Measurements from ENCODE around the gene RPS6KA5.
"Not testable (repeated sequence)": the region's sequence is repeated elsewhere in the genome, so short reads cannot be mapped to it uniquely, and the experiment has no call there.

Gene RPS6KA5

DNA sequence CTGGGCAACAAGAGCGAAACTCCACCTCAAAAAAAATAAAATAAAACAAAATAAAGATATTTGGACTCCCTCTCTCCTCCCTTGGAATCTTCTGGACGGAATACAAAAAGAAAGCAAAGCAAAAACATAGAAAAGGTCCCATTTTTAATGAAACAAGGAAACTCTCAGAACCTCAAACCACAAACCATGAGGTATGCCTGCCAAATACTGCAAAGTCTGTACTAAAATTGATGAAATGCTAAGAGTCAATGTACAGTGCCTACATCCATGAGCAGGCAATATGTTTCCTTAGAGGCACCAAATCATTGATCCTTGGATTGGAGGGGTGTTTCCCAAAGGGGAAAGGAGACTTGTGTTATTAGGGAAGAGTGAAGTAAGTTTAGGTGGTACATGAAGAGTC, 8.2 kb upstream of the RPS6KA5 start:
- DNase-seq (ENCODE audit: extremely low read depth in 1 of 2, low read depth in 1 of 2), result no peak

- no peak for DNase-seq (ENCODE audit: extremely low read depth in 1 of 2, low read depth in 1 of 2)
These were observed 6.7 kb upstream of the RPS6KA5 start for GRCh38 chr14:91067186-91067585.

- DNase-seq (ENCODE audit: extremely low read depth in 1 of 2, low read depth in 1 of 2), result no peak
These were observed 4.8 kb upstream of the RPS6KA5 start for GRCh38 chr14:91065266-91065665.

GRCh38 chr14:91063119-91063518, 2.7 kb upstream of the RPS6KA5 start:
- no peak for DNase-seq (ENCODE audit: extremely low read depth in 1 of 2, low read depth in 1 of 2)

DNA sequence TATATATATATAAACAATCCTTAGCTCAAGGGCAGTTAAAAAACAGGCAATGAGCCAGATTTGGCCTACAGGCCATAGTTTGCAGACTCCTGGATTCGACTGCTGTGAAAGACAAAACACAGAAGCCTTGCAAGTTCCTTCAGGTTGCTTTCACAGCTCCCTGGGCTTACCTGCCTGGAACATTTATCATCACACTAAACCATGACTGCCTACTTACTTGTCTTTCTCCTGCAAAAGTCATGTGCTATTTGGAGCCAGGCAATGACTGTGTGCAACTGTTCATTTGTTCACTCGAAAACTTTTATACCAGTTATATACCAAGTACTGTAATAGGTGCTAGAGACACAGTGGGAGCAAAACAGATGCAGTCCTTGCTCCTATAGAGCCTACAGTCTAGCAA, 2.2 kb upstream of the RPS6KA5 start:
- no peak for DNase-seq (ENCODE audit: extremely low read depth in 1 of 2, low read depth in 1 of 2)

GRCh38 chr14:91061056-91061887, 831 bp upstream of the RPS6KA5 start:
- DNase-seq (ENCODE audit: extremely low read depth in 1 of 2, low read depth in 1 of 2), result no peak

DNA sequence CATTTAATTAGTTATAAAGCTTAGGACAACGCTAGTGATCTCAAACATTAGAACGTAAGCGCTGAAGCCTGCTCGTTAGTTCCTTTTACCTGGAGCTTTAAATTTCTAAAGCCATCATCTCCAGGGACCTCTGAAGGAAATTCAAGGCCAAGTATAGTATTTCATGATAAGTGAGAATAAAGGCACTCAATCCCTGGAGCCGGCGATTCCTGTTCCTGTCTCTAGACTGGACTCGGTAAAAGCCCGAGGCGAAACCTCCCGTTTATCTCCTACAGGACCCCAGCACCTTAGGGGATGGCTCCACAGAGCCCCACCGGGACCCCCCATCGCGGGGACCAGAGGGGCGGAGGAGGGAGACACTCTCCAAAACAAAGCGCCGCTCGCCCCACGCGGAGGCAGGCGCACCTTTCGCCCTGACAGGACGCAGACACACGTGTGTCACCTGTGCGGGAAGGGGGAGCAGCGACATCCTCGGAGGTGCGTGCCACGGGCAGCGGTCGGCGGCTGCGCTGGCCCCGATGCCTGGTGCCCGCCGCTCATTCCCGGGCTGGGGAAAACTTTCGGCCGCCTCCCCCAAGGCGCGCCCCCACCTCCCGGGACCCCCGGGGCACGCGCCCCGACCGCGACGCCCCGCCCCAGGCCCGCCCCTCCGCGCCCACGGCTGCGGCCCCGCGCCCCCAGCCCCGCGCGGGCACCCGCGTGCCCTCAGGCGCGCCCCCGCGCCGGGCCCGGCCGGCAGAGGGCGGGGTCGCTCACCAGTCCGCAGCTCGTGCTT, 678 bp downstream of the RPS6KA5 start:
- DNase-seq (ENCODE audit: extremely low read depth in 1 of 2, low read depth in 1 of 2), result no peak

DNA sequence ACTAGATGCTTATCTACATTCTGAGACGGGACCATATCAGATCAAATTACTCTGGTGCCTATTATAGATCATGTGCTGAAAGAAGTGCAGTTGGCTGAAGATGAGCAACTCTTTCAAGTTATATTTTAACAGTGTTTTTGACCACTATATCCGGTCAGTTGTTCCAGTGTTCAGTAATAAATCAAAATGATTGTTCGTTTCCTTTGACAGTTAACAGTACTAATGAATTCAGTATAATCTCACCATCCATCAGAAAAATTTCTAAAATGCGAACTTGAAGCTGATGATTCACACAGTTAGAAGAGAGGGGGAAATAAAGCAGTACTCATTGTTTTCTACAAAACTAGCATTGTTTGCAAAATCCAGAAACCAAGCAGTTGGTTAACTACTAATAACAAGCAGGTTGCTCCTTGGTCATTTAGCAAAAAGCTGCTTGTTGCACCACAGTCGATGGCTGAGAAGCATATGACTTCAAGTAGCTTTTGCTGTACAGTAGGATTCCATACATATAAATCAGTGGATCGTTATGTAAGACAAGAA, 2.3 kb downstream of the RPS6KA5 start:
- no peak for DNase-seq (ENCODE audit: extremely low read depth in 1 of 2, low read depth in 1 of 2)

GRCh38 chr14:91056361-91056760, 4.1 kb downstream of the RPS6KA5 start:
- DNase-seq (ENCODE audit: extremely low read depth in 1 of 2, low read depth in 1 of 2), result no peak

- no peak for DNase-seq (ENCODE audit: extremely low read depth in 1 of 2, low read depth in 1 of 2)
These were observed 5.4 kb downstream of the RPS6KA5 start for GRCh38 chr14:91055016-91055415.

DNA sequence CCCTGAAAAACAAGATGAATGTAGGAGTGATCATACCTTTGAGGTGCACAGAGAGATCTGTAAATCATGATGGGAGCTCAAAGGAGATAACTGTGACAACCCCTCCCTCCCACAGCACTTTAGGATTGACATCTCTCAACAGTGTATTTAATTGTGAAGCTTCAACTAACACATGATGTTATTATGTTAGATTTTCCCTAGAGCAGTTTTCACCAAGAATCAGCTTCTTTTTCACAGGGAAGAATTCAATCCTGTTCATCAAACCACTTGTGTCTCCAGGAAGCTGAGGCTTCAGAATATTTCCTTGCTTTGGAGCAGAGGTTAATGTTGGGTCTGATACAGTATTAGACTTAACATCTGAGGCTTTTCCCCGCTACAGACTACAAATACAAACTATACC, 11.8 kb downstream of the RPS6KA5 start:
- DNase-seq (ENCODE audit: extremely low read depth in 1 of 2, low read depth in 1 of 2), result no peak

DNA sequence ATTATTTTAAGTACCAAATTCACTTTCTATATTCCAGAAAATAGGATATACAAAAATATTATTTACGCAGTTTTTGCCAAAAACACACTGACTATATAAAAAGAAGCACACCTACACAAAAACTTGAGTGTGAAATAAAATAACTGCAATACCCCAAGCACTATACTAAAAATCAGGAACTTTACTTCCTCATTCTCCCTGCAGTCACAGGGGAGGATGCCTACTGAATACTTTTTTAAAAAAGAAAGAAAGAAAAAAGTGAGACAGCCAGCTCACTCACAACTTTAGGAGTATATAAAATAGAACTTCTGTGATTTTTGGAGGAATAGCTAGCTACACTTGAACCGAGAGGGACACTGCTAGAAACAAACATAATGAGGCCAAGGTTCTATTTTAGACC, 12.2 kb downstream of the RPS6KA5 start:
- no peak for DNase-seq (ENCODE audit: extremely low read depth in 1 of 2, low read depth in 1 of 2)

GRCh38 chr14:91047174-91047753, 13.2 kb downstream of the RPS6KA5 start:
- no peak for DNase-seq (ENCODE audit: extremely low read depth in 1 of 2, low read depth in 1 of 2)

- no peak for DNase-seq (ENCODE audit: extremely low read depth in 1 of 2, low read depth in 1 of 2)
These were observed 13.9 kb downstream of the RPS6KA5 start for GRCh38 chr14:91046488-91047072.

- DNase-seq (ENCODE audit: extremely low read depth in 1 of 2, low read depth in 1 of 2), result no peak
These were observed 19.0 kb downstream of the RPS6KA5 start for GRCh38 chr14:91041450-91041849.

DNA sequence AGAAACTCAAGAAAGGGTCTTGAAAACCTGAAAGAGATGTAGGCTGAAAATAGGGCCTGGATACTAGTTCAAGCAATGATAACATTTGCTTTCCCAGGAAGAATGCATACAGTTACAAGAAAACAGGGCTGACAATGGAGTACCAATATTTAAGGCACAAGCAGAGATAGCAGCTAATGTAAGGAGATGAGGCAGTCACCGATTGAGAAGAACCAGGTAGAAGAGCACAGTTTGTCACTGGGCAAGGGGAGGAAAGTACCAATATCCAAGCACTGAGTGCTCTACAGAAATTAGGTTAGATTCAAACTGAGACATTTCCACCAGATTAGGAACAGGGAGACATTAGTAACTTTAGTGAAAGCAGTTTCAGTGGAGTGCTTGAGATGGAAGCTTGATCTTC, 19.9 kb downstream of the RPS6KA5 start:
- no peak for DNase-seq (ENCODE audit: extremely low read depth in 1 of 2, low read depth in 1 of 2)

GRCh38 chr14:91038439-91038838, 22.0 kb downstream of the RPS6KA5 start:
- no peak for DNase-seq (ENCODE audit: extremely low read depth in 1 of 2, low read depth in 1 of 2)

- no peak for DNase-seq (ENCODE audit: extremely low read depth in 1 of 2, low read depth in 1 of 2)
These were observed 23.5 kb downstream of the RPS6KA5 start for GRCh38 chr14:91036741-91037469.

GRCh38 chr14:91035855-91036254, 24.6 kb downstream of the RPS6KA5 start:
- DNase-seq (ENCODE audit: extremely low read depth in 1 of 2, low read depth in 1 of 2), result no peak

GRCh38 chr14:91034379-91034778, 26.1 kb downstream of the RPS6KA5 start:
- DNase-seq (ENCODE audit: extremely low read depth in 1 of 2, low read depth in 1 of 2), result not testable (repeated sequence)

DNA sequence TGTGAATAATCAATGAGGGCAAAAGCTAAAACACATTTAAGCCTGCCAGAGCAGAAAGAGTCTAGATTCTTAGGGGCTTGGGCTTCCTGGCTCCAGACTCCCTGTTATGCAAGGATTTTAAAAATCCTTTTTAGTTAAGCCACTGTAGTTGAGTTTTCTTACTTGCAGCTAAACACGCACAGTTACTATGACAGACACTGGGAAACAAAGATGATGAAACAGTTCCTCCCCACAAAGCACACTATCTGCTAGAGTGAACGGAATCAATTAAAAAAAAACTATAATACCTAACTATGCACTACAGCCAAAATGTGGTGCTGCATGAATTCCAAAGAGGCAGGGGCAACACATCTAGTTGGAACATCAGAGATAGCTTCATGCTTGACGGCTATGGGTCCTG, 28.2 kb downstream of the RPS6KA5 start:
- DNase-seq (ENCODE audit: extremely low read depth in 1 of 2, low read depth in 1 of 2), result no peak
